GM18909 (cell line): ENCODE measurements around the gene UBA52.

Experiments
- ATAC-seq: cut with Tn5 transposase; IDR thresholded peaks from one replicate; pipeline ENCODE4 v1.9.1; 2021; ENCODE audit warnings: mild to moderate bottlenecking; ENCODE audit not compliant: unreplicated experiment, poor library complexity

The UBA52 gene

DNA sequence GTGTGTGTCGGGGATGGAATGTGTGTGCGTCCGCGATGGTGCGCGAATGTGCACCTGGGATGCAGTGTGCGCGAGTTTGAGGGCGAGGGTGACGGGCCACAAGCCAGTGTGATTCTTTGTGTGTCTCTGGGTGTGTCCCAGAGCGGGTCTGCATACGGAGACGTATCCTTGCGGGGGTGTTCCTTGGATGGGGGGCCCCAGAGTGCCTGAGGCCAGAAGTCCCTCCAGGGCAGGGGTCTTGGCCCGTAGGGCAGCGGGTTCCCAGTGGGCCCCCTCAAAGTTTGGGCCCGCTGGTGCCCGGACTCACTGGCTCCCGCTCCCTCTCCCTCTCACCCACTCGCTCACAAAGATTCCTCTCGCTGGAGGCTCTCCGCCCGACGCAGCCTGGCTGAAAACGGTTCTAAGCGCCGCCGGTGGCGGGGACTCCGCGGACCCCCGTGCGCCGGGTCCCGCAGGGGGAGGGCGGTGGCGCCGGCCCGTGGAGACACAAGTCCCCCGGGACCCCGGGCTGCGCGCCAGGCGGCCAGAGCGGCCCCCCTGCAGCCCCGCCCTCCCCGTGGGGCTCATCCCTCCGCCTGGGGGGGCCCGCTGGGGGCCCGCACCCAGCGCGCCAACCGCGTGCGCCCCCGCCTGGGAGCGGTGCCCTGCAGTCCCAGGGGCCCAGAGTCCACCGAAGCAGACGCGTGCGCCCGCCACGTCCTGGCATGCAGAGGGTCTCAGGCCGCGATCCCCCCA is 34.1 kb downstream of the UBA52 start:
- ATAC-seq: no peak

- no peak for ATAC-seq
Measured at GRCh38 chr19:18606281-18607225, 34.9 kb downstream of the UBA52 start, which contains the start of gene CRLF1. CRLF1 (minus strand) TSS chr19:18606799; CDS start chr19:18606656, 143 bp downstream.

GRCh38 chr19:18607226-18608101 is 35.8 kb downstream of the UBA52 start:
- ATAC-seq: no peak

- ATAC-seq: no peak
Measured at GRCh38 chr19:18608102-18608804, 36.6 kb downstream of the UBA52 start.

DNA sequence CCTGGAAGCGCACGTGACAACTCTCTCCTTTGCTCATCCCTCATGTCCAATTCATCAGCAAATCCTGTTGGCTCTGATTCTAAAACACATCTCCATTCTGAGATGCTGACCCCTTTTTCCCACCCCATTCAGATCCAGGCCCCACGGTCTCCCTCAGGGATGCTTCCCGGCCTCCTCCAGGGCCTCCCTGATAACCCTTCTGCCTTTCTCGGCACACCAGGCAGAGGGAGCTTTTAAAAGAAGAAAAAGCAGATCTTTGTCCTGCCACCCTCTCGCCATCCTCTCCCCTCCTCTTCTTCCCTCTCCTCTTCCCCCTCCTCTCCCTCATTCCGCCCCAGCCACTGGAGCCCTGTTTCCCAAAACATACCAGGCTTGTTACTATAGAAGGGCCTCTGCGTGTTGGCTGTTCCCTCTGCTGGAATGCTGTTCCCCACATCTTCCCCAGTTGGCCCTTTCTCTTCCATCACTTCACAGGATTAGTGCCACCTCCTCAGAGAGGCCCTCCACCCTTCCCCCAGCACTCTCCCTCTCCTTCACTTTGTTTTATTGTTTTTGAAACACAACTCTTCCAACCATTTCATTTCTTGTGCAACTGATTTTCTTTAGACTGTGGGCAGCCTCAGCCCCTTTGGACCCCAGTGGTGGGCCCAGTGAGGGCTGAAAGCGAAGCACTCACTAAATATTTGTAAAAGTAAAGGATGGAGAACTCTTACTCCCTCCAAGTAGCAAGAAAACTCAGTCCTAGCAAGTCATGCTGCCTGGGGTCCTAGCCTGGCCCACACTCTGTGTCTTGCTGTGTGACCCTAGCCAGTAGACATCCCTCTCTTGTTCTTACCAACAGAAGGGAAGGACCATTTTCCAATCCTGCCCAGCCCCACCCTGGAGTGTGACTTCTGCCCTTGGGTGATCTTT is 37.4 kb downstream of the UBA52 start:
- no peak for ATAC-seq

DNA sequence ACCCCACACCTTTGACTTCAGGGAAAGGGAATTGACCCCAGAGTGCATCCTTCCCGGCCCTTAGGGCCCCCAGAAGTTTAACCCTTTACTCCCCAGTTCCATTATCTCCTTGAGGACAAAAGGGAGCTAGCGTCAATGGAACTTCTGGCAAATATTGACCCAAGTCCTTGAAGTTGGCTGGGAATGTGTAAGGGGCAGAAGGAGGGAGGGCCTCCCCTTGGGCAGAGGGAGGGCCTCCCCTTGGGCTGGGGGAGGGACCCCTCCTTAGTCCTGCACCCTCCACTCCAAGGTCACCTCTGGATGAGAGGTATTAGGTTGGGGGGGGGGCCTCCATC is 38.0 kb downstream of the UBA52 start:
- no peak for ATAC-seq

DNA sequence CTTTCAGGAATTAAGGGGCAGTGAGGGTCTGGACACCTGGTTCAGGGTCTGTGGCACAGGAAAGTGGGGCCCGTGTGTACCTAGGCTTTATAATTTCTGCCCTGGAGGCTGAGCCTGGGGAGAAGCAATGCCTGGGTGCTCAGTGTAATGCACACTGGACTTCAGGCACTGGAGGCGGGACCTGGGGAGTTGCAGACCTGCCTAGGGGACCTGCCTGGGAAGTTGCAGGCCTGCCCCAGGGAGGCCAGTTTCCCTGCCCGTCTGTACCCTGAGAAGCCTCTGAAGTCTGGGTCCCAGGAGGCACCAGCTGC is 38.5 kb downstream of the UBA52 start:
- no peak for ATAC-seq

DNA sequence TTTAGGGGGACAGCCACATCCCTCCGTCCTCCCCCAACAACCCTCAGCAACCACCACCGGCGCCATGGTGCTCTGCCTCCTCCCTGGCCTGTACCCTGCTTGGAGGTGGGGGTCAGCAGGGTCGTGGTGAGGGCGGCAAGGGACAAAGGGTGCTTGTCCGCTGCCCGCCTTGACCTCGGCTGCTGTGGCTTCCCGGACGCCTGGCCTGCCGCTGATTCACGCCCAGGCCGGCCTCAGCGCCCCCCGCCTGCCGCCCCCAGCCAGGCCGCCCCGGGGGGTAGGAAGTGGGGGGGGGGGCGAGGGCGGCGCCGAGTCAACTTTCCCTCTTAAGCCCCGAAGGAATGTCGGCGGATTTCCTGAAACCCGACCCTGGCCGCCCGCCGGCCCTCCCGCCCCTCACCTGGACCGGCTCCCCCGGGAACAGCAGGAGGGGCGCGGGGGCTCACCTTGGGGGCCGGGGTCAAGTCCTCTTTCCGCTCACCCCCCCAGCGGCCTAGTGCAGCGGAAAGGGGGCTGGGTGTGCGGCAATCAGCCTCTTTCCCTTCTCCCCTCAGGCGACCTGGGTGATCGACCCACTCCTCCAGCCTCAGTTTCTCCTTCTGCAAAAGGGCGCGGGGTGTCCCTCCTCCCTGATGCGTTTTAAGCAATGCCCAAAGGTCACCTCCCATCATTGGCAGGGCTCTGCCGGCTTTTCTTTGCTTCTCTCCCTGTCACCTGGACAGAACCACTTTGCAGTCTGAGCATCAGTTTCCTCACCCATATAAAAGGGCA is 39.1 kb downstream of the UBA52 start:
- ATAC-seq: no peak

DNA sequence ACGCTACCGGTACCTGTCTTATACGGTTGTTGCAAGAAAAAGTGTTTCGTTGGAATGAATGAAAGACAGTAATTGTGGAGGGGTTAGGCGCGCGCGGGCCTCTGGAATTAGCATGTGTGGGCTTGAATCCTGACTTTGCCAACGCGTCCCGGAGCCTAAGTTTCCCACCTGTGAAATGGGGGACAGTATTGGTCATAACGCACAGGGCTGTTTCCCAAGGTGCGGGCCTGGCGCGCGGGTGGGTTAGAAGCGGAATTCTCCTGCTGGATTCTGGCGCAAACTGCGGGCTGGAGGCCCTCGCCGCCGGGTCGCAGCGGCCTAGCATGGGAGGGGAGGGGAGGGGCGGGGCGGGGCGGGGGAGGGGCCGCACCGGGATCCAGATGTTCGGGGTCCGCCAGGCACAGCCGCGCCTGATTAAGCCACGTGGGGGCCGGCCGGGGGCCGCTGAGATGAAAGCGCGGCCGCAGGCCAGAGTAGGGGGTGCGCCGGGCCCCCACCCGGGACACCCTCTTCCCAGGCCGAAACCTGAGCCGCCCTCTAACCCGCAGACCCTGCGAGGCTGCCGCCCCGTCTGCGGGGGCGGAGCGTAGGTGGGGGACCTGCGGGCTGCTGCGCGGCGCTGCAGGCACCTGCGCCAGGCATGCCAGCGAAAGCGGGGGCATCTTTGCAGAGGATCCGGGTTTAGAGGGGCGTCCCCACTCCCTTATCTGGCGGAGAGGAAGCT is 39.8 kb downstream of the UBA52 start:
- no peak for ATAC-seq

- ATAC-seq: no peak
Measured at GRCh38 chr19:18612051-18612771, 40.6 kb downstream of the UBA52 start.

DNA sequence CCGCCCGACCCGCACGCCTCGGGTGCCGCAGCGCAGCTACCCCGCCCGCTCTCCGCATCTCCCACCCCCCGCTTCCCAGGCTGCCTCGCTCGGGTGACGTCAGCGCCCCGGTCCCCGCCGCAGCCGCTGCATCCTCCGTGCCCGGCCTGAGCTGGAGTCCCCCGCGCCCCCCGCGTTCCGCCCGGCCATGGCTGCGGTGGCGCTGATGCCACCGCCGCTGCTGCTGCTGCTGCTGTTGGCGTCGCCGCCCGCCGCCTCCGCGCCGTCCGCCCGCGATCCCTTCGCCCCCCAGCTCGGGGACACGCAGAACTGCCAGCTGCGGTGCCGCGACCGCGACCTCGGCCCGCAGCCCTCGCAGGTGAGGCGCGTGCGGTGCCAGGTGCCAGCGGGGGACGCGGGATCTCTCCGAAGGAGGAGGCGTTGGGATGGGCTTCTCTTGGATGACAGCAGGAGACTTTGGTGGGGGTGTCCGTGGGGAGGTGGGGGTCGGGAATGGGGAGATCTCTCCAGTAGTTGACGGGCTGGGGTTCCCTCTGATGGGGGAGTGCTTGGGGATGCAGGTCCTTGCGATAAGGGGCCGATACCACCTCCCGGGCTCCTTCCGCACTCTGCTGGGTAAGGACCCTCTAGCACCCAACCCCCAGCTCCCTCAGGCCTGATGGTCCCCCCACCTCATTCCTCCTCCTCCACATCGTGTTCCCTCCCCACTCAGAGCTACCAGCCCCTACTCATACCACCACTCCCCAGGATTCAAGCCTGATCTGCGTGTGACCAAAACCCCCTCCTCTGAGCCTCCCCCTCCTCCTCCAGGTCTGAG is 41.3 kb downstream of the UBA52 start, which contains the start of gene TMEM59L:
TMEM59L (plus strand) TSS at position 99 of the 817 bp plus-strand sequence; CDS start at position 188, 89 bp downstream.
- no peak for ATAC-seq

DNA sequence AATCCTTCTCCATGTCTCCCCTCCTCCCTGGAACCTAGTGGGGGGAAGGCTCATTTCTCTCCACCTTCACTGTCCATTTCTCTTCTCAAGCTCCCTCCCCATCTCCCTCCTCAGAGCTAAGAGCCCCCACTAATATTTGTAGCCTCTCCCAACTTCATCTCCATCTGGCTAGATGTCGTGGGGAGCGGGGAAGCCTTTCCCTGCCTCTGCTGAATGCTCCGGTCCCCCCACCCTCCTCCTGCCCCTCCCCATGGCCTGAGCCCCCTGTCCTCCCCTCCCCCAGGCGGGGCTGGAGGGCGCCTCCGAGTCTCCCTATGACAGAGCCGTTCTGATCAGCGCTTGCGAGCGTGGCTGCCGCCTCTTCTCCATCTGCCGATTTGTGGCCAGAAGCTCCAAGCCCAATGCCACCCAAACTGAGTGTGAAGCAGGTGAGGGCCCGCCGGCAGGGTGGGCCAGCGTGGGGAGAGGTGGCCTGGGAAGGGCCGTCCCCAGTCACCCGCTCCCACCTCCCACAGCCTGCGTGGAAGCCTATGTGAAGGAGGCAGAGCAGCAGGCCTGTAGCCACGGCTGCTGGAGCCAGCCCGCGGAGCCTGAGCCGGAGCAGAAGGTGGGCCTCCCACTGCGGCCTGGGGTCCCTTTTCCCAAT is 42.1 kb downstream of the UBA52 start:
- ATAC-seq: no peak

DNA sequence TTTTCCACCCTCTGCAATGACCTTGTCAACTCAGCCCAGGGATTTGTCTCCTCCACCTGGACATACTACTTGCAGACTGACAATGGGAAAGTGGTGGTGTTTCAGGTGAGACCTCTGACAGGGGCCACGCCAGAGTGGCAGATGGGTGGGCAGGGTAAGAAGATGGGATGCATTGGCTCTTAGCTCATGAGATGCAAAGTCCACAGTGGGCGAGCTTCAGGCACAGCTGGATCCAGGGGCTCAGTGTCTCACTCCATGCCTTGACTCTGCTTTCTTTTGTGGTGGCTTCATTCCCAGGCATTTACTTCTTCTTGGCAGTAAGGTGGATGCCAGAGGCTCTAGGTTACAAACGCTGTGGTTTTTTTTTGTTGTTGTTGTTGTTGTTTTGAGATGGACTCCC is 44.4 kb downstream of the UBA52 start:
- ATAC-seq: no peak

- ATAC-seq: no peak
Measured at GRCh38 chr19:18617562-18617961, 45.9 kb downstream of the UBA52 start.

DNA sequence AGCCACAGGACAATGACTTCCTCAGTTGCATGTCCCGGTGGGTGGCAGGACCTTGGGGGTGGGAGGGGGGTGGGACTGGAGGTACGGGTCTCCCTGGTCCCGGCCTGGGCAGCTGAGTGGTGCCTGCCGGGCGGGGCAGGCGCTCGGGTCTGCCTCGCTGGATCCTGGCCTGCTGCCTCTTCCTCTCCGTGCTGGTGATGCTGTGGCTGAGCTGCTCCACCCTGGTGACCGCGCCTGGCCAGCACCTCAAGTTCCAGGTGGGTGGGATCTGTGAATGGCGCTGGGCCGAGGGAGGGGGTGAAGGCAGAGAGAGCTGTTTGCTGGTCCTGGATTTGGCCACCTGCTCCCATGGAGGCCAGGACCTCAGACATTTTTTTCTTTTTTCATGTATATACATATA is 46.6 kb downstream of the UBA52 start:
- no peak for ATAC-seq

- ATAC-seq: no peak
Measured at GRCh38 chr19:18620311-18620710, 48.7 kb downstream of the UBA52 start.
